DMS53 (cell line): ENCODE measurements around the gene C16orf74.

ENCODE experiments used
- DNase-seq: peaks from one replicate; lab custom pipeline; 2025; lab: John Stamatoyannopoulos, UW

Gene C16orf74

DNA sequence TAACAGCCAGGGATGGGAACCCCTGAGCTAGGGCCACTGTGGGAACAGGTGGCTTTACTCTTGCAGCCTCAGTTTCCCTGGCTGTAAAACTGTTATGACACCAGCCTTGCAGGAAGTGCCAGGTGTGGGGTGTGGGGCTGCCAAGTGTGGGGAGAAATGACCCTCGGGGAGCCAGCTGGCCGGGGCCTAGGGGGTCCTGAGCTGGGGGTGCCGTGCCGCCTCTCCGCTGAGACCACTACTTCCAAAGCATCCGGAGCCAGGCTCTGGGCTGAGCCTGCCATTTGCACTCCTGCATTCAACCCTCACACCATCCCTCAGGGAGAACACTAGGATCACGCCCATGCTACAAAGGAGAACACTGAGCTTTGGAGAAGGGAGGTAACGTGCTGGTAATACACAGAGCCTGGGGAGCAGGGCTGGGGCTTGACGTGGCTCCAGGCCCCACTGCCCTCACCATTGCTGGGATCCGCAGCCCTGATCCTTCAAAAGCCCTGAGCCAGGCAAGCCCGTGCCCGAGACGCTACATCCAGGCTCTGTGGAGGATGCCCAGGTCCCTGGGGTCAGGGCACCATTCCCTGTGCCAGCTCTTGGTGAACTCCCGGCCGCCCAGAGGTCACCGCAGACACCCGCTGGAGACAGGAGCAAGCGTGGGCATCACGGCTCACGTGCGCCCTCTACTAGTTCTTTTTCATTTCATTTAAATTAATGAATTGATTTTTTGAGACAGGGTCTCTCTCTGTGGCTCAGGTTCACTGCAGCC is 33.3 kb downstream of the C16orf74 start:
- DNase-seq = peak; percentile 91

DNA sequence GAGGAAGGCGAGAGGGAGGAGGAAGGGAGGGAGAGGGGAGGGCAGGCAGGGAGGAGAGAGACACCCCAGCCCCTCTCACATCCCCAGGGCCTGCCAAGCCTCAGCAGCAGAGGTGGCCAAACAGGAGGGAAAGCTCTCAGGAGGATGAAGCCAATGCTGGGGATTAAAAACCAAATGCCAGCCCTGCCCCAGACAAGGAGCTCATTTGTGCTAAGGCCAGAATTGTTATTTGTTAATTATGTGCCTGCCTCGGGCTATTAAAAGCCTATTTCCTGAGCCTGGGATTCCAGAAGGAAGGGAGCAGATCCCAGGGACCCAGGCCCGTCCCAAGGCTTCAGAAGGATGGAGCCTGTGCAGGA is 34.2 kb downstream of the C16orf74 start:
- peak; percentile 52 for DNase-seq

DNA sequence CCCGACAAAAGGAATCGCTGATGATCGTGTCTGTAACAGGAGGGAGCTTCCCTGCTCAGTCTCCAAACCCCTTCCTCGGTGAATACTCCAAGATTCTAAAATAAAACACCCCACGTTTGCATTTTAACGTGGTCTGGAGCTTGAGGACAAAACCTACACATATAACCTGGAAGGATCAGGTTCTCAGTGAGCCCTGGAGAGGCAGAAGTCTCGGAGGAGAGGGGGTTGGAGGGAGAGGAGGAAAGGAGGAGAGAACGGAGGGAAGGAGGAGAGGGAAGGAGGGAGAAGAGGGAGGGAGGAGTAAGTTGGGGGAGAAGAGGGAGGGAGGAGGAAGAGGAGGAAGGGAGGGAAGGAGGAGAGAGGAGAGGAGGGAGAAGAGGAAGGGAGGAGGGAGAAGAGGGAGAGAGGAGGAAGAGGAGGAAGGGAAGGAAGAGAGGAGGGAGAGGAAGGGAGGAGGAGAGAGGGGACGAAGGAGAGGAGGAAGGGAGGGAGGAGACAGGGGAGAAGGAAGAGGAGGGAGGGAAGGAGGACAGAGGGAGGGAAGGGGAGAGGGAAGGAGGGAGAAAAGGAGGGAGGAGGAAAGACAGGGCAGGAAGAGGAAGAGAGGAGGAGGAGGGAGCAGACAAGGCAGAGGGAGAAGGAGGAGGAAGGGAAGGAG is 34.7 kb downstream of the C16orf74 start:
- no peak for DNase-seq

DNA sequence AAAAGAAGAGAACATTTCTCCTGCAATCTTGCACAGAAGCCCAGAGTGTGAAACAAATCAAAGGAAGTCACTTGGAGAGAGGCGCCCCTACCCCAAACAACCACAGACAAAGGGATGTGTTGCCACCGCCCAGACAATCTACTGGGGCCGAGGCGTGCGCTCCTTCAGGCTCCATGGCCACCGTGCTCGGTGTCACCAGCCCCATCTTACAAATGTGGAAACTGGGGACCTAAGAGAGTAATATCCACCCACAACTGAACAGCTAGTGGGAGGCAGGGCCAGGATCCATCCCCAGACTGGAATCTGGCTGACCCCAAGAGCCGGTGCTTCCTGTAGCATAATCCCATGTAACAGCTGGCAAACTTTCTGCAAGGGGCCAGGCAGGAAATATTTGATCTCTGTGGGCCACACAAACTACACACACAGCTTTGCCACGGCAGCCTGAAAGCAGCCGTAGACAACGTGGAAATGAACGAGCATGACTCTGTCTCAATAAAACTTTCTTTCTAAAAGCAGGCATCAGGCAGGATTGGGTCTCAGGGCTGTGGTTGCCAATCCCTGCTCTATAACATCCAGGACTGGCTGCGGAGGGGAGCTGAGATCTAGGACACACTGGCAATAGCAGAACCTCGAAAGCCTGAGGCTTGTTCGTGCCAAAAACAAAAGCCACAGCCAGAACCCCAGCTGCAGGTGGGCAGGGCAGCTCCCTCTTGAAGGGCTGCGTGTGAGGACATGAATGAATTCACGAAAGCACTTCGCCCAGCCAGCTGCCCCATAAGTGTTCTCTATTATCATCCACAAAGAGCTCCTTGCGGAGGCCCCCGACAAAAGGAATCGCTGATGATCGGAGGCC is 35.5 kb downstream of the C16orf74 start:
- peak; percentile 95 for DNase-seq

DNA sequence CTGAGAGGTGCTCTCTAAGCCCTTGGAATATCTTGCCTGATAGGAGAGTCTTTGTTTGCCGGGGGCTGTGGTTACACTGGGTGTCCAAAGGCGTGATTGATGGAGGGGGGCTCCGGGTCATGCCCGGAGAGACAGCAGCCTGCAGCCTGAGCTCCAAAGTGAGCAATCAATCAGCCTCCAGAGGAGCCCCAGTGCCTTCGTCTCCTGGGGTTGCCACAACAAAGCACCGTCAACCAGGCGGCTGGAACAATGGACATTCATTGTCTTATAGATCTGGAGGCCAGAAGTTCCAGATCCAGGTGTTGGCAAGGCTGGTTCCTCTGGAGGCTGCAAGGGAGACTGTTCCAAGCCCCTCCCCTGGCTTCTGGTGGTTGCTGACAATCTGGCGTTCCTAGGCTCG is 38.1 kb downstream of the C16orf74 start:
- peak; percentile 47 for DNase-seq

DNA sequence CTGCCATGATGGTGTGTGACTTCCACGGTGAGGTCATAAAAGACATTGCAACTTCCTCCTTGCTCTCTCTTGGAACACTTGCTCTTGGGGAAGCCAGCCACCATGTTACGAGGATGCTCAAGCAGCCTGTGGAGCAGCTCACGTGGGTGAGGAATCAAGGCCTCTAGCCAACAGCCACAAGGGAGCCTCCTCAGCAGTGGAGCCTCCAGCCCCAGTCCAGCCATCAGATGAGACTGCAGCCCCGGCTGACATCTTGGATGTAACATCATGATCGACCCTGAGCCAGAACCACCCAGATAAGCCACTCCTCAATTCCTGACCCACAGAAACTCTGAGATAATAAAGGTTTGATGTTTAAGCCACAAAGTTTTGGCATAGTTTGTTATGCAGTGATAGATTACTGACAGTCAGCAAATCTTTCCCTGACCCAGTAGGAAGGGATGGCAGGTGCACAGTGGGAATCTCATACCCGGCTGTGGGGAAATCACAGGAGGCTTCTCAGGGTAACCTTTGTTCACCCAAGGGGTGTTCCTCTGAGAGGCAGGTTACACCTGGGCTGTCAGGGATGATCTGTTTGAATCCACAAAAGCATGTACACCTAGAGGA is 38.8 kb downstream of the C16orf74 start:
- no peak for DNase-seq

DNA sequence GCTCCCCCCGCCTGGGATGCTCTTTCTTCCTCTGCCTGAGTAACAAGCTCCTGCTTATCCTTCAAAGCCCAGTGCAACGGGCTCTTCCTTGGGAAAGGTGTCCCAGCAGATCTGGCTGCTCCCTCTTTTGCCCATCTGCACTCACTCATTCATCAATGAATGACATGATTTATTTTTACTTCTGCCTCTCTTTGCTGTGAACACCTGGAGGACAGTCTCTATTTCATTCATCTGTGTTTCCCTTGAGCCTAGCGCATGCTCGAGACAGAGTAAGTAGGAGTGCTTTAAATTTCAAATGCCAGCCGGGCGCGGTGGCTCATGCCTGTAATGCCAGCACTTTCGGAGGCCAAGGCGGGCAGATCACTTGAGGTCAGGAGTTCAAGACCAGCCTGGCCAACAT is 40.2 kb downstream of the C16orf74 start:
- DNase-seq = no peak

DNA sequence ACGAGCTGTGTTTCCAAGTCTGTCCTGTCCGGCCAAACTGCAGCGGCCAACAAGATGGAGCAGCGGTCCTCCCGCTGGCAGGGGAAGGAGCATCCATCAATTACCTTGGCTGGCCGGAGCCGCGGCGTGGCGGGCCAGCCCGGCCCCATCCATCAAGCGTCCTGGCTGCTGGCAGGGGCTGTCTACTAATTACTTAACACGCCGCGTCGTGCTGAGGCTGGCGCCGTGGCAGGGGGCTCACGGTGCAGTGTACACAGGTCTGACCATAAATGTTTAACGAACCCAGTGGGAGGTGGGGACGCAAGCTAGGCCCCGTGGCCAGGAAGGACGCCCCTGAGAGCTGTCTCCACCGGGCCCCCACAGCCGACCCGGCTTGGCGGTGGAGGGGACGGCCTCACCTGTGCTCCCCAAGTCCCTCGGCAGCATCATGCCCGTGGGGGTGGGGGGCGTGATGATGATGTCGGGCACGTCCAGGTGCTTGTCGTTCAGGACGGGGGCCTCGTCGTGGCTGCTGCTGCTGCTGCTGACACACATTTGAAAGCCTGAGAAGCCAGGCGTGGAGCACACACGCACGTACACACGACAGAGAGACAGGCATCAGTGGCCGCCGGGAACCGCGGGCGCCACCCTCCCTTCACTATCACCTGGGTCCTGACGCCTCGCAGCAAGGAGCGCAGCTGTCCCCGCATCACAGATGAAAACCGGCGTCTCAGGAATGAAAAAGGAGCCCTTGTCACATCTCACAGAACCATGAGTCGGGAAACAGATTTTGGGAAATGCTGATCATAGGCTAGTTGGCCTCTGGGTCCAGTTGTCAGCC is 40.9 kb downstream of the C16orf74 start:
- DNase-seq = no peak

DNA sequence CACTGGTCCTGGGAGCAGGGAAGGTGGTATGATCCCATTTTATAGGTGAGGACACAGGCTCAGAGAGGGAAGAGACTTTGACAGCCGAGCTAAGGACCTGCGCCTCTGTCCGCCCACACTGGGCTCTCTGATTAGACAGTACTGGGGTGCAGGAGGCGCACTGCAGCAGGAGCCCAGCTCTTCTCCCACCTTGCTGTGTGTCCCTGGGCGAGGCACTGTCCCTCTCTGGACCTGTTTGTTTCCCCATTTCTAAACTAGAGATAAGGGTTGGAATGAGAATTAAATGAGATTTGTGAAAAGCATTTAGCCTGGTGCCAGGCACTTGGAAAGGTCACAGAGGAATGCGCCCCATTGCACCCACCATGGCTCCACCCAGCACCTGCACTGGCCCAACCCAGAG is 42.6 kb downstream of the C16orf74 start:
- no peak for DNase-seq

DNA sequence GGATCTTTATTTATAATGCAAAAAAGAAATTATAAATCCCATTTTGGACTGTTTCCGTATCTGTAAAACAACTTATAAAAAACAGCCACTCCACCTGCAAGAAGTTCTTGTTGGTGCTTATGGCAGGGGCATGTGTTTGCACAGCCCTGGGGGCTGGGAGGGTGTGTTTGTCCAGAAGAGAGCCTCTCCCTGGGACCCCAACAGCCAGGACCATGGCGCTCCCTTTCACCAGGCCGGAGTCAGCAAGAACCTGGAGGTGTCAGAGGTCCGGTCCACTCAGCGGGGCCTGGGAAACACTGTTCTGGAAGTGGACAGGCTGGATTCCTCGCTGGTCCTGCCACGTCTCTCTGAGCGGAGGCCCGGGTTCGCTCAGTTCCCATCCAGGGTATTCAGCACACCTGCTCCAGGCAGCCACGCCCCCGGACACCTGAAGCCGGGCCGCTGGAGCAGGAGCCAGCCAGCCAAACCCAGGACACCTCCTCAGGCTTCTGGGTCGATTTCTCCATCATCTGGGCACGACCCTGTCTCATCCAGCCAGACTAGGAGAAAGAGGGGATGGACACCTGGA is 43.3 kb downstream of the C16orf74 start:
- peak; percentile 90 for DNase-seq

DNA sequence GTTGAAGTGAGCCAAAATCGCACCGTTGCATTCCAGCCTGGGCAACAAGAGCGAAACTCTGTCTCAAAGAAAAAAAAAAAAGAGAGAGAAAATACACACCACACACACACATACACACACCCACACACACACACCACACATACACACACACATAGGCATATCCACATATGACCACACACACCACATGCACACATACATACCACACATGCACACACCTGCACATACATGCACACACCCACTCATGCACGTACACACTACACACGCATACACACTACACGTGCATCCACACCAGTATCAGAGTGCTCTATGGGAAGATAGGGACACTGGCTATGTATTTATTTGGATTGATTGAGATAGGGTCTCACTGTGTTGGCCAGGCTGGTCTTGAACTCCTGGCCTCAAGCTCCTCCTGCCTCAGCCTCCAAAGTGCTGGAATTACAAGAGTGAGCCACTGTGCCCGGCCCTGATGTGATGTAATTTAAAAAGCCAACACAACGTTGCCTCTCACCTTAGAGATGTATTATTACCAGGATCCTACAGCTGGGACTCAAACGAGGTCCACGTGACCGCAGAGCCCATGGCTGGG is 44.4 kb downstream of the C16orf74 start:
- DNase-seq = no peak

DNA sequence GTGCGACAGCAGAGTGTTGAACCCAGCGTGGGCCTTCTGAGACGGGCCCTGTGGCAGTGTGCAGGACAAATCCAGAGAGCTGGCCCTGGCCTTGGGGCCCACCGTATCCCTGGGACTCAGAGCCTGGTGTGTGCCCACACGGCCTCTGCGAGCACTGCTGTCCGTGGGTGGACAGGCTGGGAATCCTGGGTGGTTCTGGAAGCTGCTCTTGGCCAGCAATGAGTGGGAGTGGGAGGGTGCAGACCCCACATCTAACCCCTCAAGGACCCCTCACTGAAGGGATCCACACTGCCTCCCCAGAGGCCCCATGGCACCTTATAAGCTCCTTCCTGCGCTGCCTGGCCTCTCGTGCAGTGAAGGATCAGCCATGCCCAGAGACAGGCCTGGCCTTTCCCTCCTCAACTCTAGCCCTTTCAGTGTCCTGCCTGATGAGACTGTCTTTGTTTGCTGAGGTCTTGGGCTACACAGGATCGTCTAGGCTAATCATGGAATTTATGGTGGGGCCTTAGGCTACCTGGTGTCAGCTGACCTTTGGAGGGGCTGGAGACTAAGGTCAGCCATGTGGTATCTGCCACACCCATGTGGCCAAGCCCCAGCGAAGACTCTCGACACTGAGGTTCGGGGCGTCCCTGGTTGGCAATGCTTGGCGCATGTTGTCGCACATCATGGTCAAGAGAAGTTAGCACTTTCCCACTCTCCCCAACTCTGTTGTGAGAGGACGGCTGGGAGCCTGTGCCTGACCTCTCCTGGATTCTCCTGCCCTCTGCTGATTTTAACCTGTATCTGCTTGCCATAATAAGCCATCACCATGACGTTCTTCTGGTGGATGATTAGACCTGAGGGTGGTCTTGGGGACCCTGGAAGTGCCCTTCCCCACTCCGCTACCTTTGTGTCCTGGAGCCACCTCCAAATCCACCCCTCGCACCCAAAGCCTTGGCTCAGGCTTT is 45.7 kb downstream of the C16orf74 start:
- DNase-seq = peak; percentile 29

DNA sequence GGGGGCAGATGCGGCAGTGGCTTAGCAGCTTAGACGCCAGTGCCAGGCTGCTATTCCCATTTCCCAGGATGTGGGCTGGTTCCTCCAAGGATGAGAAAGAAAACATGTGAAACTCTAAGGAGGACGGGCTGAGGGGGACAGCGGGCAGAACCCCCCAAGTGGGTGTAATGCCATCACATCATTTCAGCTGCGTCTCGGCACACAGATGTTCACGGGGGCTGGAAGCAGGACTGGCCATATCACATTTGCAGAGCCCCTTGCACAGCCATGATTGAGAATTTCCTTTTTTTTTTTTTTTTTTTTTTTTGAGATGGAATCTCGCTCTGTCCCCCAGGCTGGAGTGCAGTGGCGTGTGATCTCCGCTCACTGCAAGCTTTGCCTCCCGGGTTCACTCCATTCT is 46.9 kb downstream of the C16orf74 start:
- no peak for DNase-seq

DNA sequence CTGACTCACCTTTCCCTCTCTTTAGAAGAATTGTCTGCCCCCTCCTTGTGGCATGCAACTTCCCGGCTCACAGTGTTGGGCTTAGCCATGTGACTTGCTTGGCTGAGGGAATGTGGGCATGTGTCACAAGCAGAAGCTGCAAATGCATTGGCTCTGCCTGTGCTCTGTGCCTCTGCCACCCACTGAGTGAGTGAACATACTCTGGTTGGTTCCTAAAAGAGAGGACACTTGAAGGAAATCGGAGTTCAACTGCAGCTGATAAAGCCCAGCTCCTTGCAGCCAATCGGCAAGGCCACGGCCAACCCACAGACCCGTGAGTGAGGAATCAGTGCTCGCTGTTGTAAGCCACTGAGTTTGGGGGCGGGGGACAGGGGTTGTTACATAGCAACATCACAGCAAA is 51.3 kb downstream of the C16orf74 start:
- DNase-seq = peak; percentile 15

DNA sequence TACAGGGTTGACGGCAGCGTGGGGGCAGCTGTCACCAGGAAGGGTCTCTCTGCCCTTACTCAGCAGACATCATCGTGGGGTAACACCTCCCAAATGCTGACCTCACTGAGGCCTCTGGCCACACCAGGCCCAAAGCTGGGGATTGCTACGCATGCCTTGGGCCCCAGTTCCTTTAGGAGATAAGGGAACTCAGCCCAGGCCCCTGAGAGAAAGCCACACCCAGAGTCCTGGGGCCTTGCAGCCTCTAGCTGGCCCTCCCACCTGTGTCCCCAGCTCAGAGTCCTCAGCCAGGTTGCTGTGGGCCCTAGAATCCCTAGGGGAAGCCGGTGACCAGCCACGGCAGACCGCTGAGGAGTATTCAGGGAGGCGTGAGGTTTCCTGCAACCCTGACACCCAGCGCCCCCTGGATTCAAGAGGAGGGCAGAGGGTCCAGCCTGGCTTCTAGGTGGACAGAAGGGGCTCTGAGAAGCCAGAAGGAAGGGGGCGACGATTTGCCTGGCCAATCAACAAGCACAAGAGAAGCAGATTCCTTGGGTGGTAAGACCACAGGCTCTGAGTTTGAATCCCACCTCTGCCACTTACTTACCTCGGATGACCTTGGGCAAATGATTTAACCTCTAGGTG is 51.8 kb downstream of the C16orf74 start:
- DNase-seq = no peak

DNA sequence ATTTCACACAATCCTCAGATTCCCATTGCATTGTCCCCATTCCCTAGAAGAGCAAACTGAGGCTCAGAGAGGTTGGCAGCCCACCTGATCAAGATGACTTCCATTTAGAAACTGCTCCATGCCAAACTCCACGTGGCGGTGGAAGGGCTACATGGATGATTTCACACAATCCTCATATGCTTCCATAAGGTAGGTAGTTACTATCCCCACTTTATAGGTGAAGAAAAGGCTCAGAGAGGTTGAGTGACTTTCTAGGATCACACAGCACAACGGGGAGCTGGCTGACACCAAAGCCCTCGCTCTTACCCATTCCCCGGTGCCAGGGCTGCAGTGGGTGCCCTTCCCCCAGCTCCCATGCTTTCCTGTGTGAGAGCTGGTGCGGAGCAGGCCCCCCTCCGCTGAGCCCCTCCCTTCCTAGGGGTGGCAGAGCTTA is 52.4 kb downstream of the C16orf74 start:
- DNase-seq = no peak

DNA sequence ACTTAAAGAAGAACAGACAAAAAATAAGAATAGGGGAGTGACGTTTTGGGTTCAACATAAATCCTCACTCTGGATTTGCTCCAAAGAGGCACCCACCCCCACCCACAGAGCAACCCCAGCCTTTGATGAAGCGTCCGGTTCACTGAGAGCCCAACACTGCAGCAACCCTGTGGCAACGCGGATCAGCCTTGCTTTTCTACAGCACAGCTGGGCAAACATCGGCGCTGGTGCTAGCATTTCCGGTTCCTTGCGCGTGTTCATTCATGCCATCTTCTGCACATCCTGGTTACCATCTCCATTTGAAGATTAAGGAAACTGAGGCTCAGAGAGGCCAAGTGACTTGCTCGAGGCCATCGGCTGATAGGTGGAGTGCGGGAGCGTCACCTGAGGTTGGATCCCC is 53.5 kb downstream of the C16orf74 start:
- DNase-seq = peak; percentile 88

DNA sequence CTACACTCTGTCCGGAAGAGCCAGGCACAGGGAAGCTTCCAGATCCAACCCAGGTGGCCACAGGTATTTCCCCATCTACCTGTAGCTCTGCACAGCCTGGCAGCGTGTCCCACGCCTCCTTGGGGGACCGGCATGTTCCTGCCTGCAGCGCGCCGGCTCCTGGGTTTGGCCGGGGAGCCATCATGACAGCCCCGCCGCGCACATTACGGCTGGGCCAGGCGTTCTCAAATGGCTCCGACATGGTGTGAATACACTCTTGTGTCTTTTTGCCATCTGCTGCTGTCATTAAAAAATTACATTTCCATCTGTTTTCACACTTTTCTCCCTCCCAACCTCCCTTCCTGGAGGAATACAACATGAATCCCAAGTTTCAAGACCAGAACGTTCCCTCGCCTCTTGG is 54.1 kb downstream of the C16orf74 start:
- DNase-seq = no peak
